ENCODE data around the gene BAZ1A. TPM values are rescaled to one million over a fixed set of nuclear protein-coding genes. Genes with fewer than 3 reads are reported as not detected.

Gene BAZ1A
- total and polyA plus RNA-seq, 9 of the 15 experiments (the other 6 are each of a cell fraction or from before 2014, with no cell fraction given) = 22.0 to 71.2 (median 39.1) TPM

GRCh38 chr14:34873589-34874385 is 1.4 kb downstream of the BAZ1A start (continued):
- TF ChIP-seq, protein P1, sequence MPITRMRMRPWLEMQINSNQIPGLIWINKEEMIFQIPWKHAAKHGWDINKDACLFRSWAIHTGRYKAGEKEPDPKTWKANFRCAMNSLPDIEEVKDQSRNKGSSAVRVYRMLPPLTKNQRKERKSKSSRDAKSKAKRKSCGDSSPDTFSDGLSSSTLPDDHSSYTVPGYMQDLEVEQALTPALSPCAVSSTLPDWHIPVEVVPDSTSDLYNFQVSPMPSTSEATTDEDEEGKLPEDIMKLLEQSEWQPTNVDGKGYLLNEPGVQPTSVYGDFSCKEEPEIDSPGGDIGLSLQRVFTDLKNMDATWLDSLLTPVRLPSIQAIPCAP (CRISPR knock-in tag; IDR thresholded peaks at IDR 0.05; ENCODE audit: borderline replicate concordance) = peak; percentile 34; the same call in 1 of the 2 replicates
- TF ChIP-seq UBTF (IDR thresholded peaks at IDR 0.05; ENCODE audit: borderline replicate concordance in 1 of 2, low read depth in 2 of 2, low read length in 2 of 2) (peak in 1 of 2 experiments; percentile 8; a peak in 1 of 4 replicates), RNF2 (IDR thresholded peaks at IDR 0.05) (no peak), PHF8 (IDR thresholded peaks at IDR 0.05; ENCODE audit: borderline replicate concordance, low read length) (peak; percentile 75), E2F4 (CRISPR knock-in tag; IDR thresholded peaks at IDR 0.05; ENCODE audit: low read depth) (peak; percentile 64; the same call in 1 of the 2 replicates), RB1 (IDR thresholded peaks at IDR 0.05; ENCODE audit: low read depth) (peak; percentile 35; the same call in 1 of the 2 replicates), THAP12 (CRISPR knock-in tag; IDR thresholded peaks at IDR 0.05) (0 out of 2 replicates have a peak, but pooled peaks have one; percentile 10), TRIM25 (IDR thresholded peaks at IDR 0.05; ENCODE audit: borderline replicate concordance) (no peak), TOE1 (IDR thresholded peaks at IDR 0.05; ENCODE audit: borderline replicate concordance) (peak; percentile 41; the same call in 1 of the 2 replicates), TOE1 (CRISPR knock-in tag; IDR thresholded peaks at IDR 0.05; ENCODE audit: borderline replicate concordance, low read depth) (no peak)
- TF ChIP-seq, protein P2, sequence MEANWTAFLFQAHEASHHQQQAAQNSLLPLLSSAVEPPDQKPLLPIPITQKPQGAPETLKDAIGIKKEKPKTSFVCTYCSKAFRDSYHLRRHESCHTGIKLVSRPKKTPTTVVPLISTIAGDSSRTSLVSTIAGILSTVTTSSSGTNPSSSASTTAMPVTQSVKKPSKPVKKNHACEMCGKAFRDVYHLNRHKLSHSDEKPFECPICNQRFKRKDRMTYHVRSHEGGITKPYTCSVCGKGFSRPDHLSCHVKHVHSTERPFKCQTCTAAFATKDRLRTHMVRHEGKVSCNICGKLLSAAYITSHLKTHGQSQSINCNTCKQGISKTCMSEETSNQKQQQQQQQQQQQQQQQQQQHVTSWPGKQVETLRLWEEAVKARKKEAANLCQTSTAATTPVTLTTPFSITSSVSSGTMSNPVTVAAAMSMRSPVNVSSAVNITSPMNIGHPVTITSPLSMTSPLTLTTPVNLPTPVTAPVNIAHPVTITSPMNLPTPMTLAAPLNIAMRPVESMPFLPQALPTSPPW (CRISPR knock-in tag; IDR thresholded peaks at IDR 0.05) = peak; percentile 71
- TF ChIP-seq, protein P3, sequence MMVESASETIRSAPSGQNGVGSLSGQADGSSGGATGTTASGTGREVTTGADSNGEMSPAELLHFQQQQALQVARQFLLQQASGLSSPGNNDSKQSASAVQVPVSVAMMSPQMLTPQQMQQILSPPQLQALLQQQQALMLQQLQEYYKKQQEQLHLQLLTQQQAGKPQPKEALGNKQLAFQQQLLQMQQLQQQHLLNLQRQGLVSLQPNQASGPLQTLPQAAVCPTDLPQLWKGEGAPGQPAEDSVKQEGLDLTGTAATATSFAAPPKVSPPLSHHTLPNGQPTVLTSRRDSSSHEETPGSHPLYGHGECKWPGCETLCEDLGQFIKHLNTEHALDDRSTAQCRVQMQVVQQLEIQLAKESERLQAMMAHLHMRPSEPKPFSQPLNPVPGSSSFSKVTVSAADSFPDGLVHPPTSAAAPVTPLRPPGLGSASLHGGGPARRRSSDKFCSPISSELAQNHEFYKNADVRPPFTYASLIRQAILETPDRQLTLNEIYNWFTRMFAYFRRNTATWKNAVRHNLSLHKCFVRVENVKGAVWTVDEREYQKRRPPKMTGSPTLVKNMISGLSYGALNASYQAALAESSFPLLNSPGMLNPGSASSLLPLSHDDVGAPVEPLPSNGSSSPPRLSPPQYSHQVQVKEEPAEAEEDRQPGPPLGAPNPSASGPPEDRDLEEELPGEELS (CRISPR knock-in tag; IDR thresholded peaks at IDR 0.05; ENCODE audit: borderline replicate concordance) = peak; percentile 77; the same call in 1 of the 2 replicates
